Prostate gland (tissue), 2 donors: Measurements from ENCODE around the gene PSMD6. TPM values are rescaled to one million over a fixed set of nuclear protein-coding genes. Genes with fewer than 3 reads are reported as not detected.
A peak's percentile ranks its signal among the peaks of the same experiment; 100 is the strongest.

ENCODE experiments used
- DNase-seq: peaks from one replicate; pipeline ENCODE4 v3.0.0-alpha.2; 2019; ENCODE audit warnings: low spot score
- H3K27ac ChIP-seq, 2 donors: fragments of 200-600 bp; sonication (generic); 2 replicates each; pipeline ENCODE4 v1.5.1; 2017 to 2019
- H3K27me3 ChIP-seq: fragments of 200-600 bp; sonication (generic); replicated peaks from 2 replicates; pipeline ENCODE4 v1.5.1; 2019; ENCODE audit not compliant: insufficient read depth
- H3K36me3 ChIP-seq, 2 donors: fragments of 200-600 bp; sonication (generic); 1 replicate in 1 of 2; 2 replicates in 1 of 2; pipeline versions ENCODE4 v1.5.1 to v1.8.1; 2017 to 2019
- H3K4me1 ChIP-seq: fragments of 200-600 bp; sonication (generic); replicated peaks from 2 replicates; pipeline ENCODE4 v1.5.1; 2019
- H3K4me3 ChIP-seq, 2 donors: fragments of 200-600 bp; sonication (generic); 2 replicates each; pipeline ENCODE4 v1.5.1; 2017 to 2019
- H3K9me3 ChIP-seq: fragments of 200-600 bp; sonication (generic); 2 replicates; pipeline ENCODE4 v1.5.1; 2017
- POLR2A ChIP-seq: fragments of 450-650 bp; IDR thresholded peaks from one replicate; pipeline ENCODE4 v1.6.1; 2016; ENCODE audit warnings: antibody characterized with exemption, mild to moderate bottlenecking
- POLR2AphosphoS5 ChIP-seq: sonication (generic); formaldehyde crosslinking; IDR thresholded peaks from one replicate; pipeline ENCODE4 v1.6.1; 2017; ENCODE audit warnings: antibody characterized with exemption
- whole genome bisulfite sequencing: methylation state at CpG from one replicate; pipeline ENCODE4 v1.1.5; 2018; 5-methylcytosine and 5-hydroxymethylcytosine counted together
- intact Hi-C: fragments of 100-400 bp; cut with DNase I; formaldehyde crosslinking; loops from one replicate; pipeline ENCODE4 v1.14.2; 2022
- total RNA-seq, 2 donors: library from RNA; depleted of rRNA; stranded (reverse); fragments of >200 nt; gene quantifications; one replicate each; pipeline ENCODE4 v1.1.0, GENCODE V29; 2016
- TF ChIP-seq, protein P1 (sequence below), 4 experiments: fragments of 200-600 bp in 2 of 4; fragments of 450-650 bp in 2 of 4; sonication (generic) in 2 of 4; IDR thresholded peaks; 1 replicate in 3 of 4; 2 replicates in 1 of 4; pipeline ENCODE4 v1.5.1; 2016 to 2019; ENCODE audit warnings: antibody characterized with exemption in 4 of 4, mild to moderate bottlenecking in 2 of 4, moderate library complexity in 2 of 4

PSMD6 gene
- total RNA-seq, 2 donors from 2014 or later = 56.4 to 67.9 TPM

DNA sequence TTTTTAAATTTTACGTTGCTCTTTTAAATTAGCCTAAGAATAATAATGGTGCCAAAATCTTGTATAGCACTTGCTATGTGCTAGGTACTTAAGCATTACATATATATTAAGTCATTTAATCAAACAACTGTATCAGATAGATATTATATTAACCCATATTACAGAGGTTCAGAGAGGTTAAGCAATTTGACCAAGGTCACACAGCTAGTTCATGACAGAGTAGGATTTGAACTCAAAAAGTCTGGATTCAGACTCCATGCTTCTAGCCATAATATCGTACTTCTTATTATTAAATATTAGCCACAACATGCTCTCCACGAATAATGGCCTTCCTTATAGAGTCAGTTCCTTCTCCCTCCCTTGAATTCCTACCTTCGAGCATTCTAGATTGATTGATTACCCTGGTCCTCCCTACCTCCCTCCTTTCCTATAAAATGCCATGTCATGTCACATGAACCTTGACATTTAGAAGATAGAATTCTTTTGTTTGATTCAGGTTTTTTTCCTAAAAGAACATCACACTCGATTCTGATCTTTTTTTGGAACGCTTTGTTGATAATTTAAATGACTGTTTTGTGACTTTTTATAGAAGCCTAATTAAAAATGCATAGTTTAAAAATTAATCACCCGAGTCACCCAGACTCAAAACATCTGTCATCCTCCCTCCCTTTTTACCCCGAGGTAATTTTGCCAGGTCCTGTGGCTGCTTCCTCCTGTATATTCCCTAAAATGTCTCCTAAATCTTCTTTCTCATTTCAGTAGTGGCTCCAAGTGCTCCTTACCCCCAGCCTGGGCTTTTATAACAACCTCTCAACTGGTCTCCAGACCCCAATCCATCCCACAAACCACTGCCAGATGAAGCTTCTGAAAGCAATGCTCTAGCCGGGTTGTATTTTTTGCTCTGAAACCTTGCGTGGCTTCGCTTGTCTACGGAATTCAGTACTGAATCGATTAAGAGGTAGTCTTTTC is 8.5 kb upstream of the PSMD6 start:
- WGBS = 51% methylated on average over 13 of the region's 13 CpGs
- Histone ChIP-seq H3K36me3 (no peaks in the 10 kb centered on the region), H3K9me3 (no peaks in the 10 kb centered on the region), H3K27ac (peak overlapping the region; percentile 3 to 55), H3K4me3 (no peak overlapping the region), H3K27me3 (no peaks in the 10 kb centered on the region), H3K4me1 (no peaks in the 10 kb centered on the region)
- intact Hi-C loops = loop anchor here (2.0 to 5.0 kb wide), 4 partner anchors 135 to 453 kb away; no protein-coding TSS in a partner anchor
- no peak for DNase-seq
- no peak for TF ChIP-seq POLR2A
- no peak for TF ChIP-seq POLR2AphosphoS5
- TF ChIP-seq, protein P1, sequence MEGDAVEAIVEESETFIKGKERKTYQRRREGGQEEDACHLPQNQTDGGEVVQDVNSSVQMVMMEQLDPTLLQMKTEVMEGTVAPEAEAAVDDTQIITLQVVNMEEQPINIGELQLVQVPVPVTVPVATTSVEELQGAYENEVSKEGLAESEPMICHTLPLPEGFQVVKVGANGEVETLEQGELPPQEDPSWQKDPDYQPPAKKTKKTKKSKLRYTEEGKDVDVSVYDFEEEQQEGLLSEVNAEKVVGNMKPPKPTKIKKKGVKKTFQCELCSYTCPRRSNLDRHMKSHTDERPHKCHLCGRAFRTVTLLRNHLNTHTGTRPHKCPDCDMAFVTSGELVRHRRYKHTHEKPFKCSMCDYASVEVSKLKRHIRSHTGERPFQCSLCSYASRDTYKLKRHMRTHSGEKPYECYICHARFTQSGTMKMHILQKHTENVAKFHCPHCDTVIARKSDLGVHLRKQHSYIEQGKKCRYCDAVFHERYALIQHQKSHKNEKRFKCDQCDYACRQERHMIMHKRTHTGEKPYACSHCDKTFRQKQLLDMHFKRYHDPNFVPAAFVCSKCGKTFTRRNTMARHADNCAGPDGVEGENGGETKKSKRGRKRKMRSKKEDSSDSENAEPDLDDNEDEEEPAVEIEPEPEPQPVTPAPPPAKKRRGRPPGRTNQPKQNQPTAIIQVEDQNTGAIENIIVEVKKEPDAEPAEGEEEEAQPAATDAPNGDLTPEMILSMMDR (IDR thresholded peaks at IDR 0.05) = no peak

DNA sequence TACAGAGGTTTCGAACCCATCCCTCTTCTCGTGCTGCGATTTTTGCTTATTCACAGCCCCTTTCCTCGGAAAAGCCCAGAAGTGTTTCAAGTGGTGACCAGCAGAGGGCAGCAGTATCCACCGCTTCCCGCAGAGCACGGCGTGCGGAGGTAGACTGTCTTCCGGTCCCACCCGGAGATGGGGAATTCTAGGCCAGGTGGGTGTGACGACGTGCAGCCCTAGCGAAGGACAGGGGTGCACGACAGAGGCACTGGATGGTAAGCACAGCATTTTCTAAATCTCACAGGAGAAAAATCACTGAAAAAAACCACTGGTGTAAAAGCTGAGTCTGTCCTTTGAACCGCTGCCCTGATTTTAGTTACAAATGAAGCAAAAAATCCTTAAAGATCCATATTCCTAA is 7.4 kb upstream of the PSMD6 start:
- TF ChIP-seq POLR2AphosphoS5 (peak; percentile 49), POLR2A (no peak)
- TF ChIP-seq, protein P1 (IDR thresholded peaks at IDR 0.05) = peak; percentile 60 to 92 (median 90)
- no peak overlapping the region for H3K4me3 ChIP-seq
- H3K36me3 ChIP-seq = no peaks in the 10 kb centered on the region
- no peaks in the 10 kb centered on the region for H3K9me3 ChIP-seq
- peak; percentile 63 for DNase-seq
- H3K27ac ChIP-seq = no peak overlapping the region
- no peaks in the 10 kb centered on the region for H3K27me3 ChIP-seq
- no peaks in the 10 kb centered on the region for H3K4me1 ChIP-seq
- 4% methylated on average over 16 of the region's 16 CpGs for WGBS
- intact Hi-C loops = loop anchor here (2.0 to 5.0 kb wide), 4 partner anchors 137 to 454 kb away; no protein-coding TSS in a partner anchor

DNA sequence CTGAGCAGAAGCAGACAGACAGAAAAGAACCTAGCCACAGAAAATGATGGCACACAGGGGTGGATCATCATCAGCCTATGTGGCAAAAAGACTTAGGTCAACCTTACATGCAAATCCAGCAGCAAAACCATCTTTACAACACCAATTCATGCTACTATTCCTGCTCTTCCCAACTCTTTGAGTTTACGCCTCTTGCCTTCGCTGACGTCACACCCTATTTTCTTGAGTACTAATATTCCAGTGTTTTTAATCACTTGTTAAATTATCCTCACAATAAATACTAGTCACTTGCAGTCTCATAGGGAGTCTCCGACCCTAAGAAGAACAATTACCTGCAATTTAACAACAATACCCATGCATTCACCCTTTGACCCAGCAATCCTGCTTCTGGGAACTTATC is 6.0 kb upstream of the PSMD6 start:
- WGBS = 87% methylated on average over 4 of the region's 4 CpGs
- DNase-seq = no peak
- H3K4me1 ChIP-seq = no peaks in the 10 kb centered on the region
- no peaks in the 10 kb centered on the region for H3K27me3 ChIP-seq
- intact Hi-C loops = no loop called here
- no peak for TF ChIP-seq POLR2AphosphoS5
- TF ChIP-seq, protein P1 (IDR thresholded peaks at IDR 0.05) = no peak
- H3K9me3 ChIP-seq = no peaks in the 10 kb centered on the region
- H3K36me3 ChIP-seq = no peaks in the 10 kb centered on the region
- H3K4me3 ChIP-seq = no peak overlapping the region
- no peak overlapping the region for H3K27ac ChIP-seq

DNA sequence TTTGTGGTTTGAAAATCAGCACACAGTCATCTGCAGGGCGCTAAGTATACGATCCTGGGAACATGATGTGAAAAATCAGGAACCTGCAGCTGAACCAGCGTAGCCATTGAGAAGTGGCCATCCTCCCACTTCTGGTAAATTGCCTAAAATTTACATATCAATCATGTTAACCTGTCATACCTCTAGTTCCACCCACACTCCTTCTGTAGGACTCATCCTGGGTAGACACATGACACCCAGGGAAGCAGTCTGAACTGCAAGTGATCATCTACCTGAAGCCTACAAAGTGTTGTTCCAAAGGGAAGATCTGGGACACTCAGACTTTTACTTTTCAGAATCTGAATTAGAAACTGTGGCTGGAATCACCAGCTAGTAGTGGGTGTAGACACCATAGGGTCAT is 5.5 kb upstream of the PSMD6 start:
- H3K27ac ChIP-seq = no peak overlapping the region
- TF ChIP-seq POLR2AphosphoS5 (no peak), POLR2A (no peak)
- TF ChIP-seq, protein P1 (IDR thresholded peaks at IDR 0.05) = no peak
- DNase-seq = no peak
- H3K36me3 ChIP-seq = no peaks in the 10 kb centered on the region
- H3K4me3 ChIP-seq = no peak overlapping the region
- intact Hi-C loops = no loop called here
- no peaks in the 10 kb centered on the region for H3K27me3 ChIP-seq
- H3K9me3 ChIP-seq = no peaks in the 10 kb centered on the region
- no peaks in the 10 kb centered on the region for H3K4me1 ChIP-seq
- WGBS = 78% methylated on average over 3 of the region's 3 CpGs

DNA sequence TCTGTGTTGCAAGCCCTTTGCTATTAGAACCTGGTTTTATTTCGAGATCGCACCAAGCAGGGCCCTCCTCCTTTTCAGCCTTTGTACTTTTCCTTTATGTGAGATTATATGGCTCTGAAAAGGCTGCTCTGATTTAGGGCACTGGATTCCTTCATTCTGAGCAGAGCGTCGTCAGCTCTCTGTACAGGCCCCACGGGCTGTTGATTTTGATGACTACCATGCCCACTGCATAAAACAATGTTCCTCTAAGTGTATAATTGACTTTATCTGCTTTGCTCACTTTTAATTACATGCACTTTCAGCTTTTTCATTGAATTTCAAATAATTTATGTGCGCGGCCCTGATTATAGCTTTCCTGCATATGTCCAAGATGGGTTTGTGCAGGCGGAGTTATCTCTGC is 4.4 kb upstream of the PSMD6 start:
- no peaks in the 10 kb centered on the region for H3K27me3 ChIP-seq
- no peaks in the 10 kb centered on the region for H3K4me1 ChIP-seq
- DNase-seq = no peak
- no peak overlapping the region for H3K27ac ChIP-seq
- no peaks in the 10 kb centered on the region for H3K36me3 ChIP-seq
- intact Hi-C loops = no loop called here
- H3K4me3 ChIP-seq = no peak overlapping the region
- 69% methylated on average over 8 of the region's 8 CpGs for WGBS
- TF ChIP-seq POLR2AphosphoS5 (no peak), POLR2A (no peak)
- TF ChIP-seq, protein P1 (IDR thresholded peaks at IDR 0.05) = no peak
- H3K9me3 ChIP-seq = no peaks in the 10 kb centered on the region
